A549 treated with DMSO at 1 μM for 4 hours (cell line): ENCODE data around the gene RGS12. TPM values are rescaled to one million over a fixed set of nuclear protein-coding genes. Genes with fewer than 3 reads are reported as not detected.

Experiments used
- total RNA-seq: library from RNA; stranded (reverse); fragments of 200-300 nt; extraction: Qiagen RNA extraction; gene quantifications from 5 replicates; pipeline ENCODE4 v1.2.3, GENCODE V29; 2022; ENCODE audit warnings: low read depth

RGS12 gene
- 7.9 to 12.0 TPM (median 9.4 TPM) in 5 replicates for total RNA-seq

GRCh38 chr4:3292571-3293400 lies at the start of gene RGS12:
Gene RGS12, plus strand, starts transcription at chr4:3293021. Its CDS starts 23,150 bp downstream, at chr4:3316171.

GRCh38 chr4:3248811-3249661 lies 43.8 kb upstream of the RGS12 start, which contains the start of gene MSANTD1:
Gene MSANTD1, plus strand, starts transcription at chr4:3249159. Its CDS starts 64 bp downstream, at chr4:3249223.

Other genes starting within 250 kb of the RGS12 start
- not detected in 5 replicates for gene HTT-AS, start 218.5 kb upstream of the RGS12 start, total RNA-seq
- 11.3 to 16.9 TPM (median 14.3 TPM) in 5 replicates for gene HTT, start 218.3 kb upstream of the RGS12 start, total RNA-seq
- gene MSANTD1, start 43.9 kb upstream of the RGS12 start, total RNA-seq, result 0.15 to 0.18 TPM (median 0.16 TPM) in 4 of 5 replicates, not detected in the other
- gene HGFAC, start 148.9 kb downstream of the RGS12 start, total RNA-seq, result 0.20 to 0.41 TPM (median 0.30 TPM) in 5 replicates
- gene DOK7, start 170.3 kb downstream of the RGS12 start, total RNA-seq, result 0.28 to 0.97 TPM (median 0.47 TPM) in 5 replicates
- gene LRPAP1, start 239.4 kb downstream of the RGS12 start, total RNA-seq, result 120 to 138 TPM (median 132 TPM) in 5 replicates